ENCODE data around the gene TMEM253. TPM values are rescaled to one million over a fixed set of nuclear protein-coding genes. Genes with fewer than 3 reads are reported as not detected.
A peak's percentile ranks its signal among the peaks of the same experiment; 100 is the strongest.

The TMEM253 gene
- total and polyA plus RNA-seq, 2 donors (not counting 1 experiment from before 2014, with no cell fraction given): 0.11 TPM; not detected in 1

DNA sequence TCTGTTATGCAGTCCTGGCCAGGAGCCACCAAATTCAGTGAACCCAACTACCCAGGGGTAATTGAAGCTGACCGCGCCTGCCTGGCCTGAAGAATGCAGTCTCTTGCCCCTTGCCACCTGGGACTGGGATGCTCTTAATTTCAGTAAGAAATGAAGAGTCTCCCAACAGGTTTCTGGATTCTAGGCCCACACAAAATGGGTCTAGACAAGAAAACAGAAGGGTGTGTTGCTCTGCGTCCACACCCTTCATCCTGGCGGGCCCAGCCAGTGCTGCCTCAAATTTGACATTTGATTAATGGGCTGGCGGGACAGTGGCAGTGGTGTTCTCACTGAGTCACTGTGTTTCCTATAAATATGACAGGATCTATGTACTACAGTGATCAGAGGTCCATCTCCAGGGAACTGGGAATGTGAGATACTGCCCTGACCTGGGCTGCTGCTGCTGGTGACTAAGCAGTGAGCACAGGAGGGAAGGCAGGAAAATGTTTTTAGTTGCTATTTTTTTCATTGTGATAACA, 6.5 kb downstream of the TMEM253 start:
- Histone ChIP-seq H2AFZ (ENCODE audit: low read length) (no peak overlapping the region), H3K36me3 (ENCODE audit: control insufficient read depth, insufficient read depth, low read length) (no peaks in the 10 kb centered on the region), H3K79me2 (ENCODE audit: control insufficient read depth, insufficient read depth, low read length) (no peaks in the 10 kb centered on the region), H4K20me1 (ENCODE audit: control insufficient read depth, extremely low read depth, insufficient read depth, low read length) (no peaks in the 10 kb centered on the region), H3K4me2 (ENCODE audit: extremely low read depth, insufficient read depth, low read length) (no peak overlapping the region), H3K27ac (ENCODE audit: insufficient read depth, low read length) (no peak overlapping the region), H3K27me3 (ENCODE audit: control insufficient read depth, insufficient read depth, low read length) (peaks cover 7% of the 10 kb centered on the region), H3K4me3 (replicated peaks in 1 of 4; ENCODE audit: control extremely low read depth in 1 of 4, insufficient read depth in 1 of 4, low read depth in 3 of 4, low read length in 4 of 4) (no peak overlapping the region), H3K9ac (ENCODE audit: insufficient read depth, low read length) (no peak overlapping the region), H3K4me1 (ENCODE audit: control insufficient read depth, extremely low read depth, insufficient read depth, low read length) (peaks cover 14% of the 10 kb centered on the region), H3K9me3 (ENCODE audit: control insufficient read depth, insufficient read depth, low read depth, low read length) (no peaks in the 10 kb centered on the region)
- no peak for TF ChIP-seq EZH2 (IDR thresholded peaks at IDR 0.05; ENCODE audit: low read length, missing control alignments)
- TF ChIP-seq, protein P1, sequence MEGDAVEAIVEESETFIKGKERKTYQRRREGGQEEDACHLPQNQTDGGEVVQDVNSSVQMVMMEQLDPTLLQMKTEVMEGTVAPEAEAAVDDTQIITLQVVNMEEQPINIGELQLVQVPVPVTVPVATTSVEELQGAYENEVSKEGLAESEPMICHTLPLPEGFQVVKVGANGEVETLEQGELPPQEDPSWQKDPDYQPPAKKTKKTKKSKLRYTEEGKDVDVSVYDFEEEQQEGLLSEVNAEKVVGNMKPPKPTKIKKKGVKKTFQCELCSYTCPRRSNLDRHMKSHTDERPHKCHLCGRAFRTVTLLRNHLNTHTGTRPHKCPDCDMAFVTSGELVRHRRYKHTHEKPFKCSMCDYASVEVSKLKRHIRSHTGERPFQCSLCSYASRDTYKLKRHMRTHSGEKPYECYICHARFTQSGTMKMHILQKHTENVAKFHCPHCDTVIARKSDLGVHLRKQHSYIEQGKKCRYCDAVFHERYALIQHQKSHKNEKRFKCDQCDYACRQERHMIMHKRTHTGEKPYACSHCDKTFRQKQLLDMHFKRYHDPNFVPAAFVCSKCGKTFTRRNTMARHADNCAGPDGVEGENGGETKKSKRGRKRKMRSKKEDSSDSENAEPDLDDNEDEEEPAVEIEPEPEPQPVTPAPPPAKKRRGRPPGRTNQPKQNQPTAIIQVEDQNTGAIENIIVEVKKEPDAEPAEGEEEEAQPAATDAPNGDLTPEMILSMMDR (conservative IDR thresholded peaks at IDR 0.05 in 1 of 2, IDR thresholded peaks at IDR 0.05 in 1 of 2; ENCODE audit: low read depth in 1 of 2, low read length in 2 of 2): no peak
- peak; percentile 34 to 46 for DNase-seq (ENCODE audit: low read depth in 2 of 2)

DNA sequence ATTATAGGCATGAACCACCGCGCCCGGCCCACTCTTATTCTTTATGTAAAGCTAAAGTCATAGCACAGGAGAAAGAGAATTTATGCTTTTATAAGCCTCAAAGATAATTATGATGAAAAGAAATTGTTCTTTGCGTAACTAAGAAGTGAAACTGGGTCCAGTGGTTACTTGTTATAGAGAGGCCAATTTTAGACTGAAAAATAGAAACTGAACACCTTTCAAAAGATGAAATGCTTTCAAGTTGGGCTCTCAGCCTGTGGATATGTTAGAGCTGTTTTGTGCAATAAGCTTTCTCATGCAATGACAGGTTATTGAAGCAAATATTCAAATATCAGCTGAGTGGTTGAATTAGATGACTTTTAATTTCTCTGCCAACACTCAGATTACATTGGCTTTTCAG, 7.9 kb downstream of the TMEM253 start:
- H4K20me1 ChIP-seq (ENCODE audit: control insufficient read depth, extremely low read depth, insufficient read depth, low read length): no peaks in the 10 kb centered on the region
- no peaks in the 10 kb centered on the region for H3K9me3 ChIP-seq (ENCODE audit: control insufficient read depth, insufficient read depth, low read depth, low read length)
- H3K27me3 ChIP-seq (ENCODE audit: control insufficient read depth, insufficient read depth, low read length): peaks cover 7% of the 10 kb centered on the region
- H3K27ac ChIP-seq (ENCODE audit: insufficient read depth, low read length): no peak overlapping the region
- peaks cover 12% of the 10 kb centered on the region for H3K4me1 ChIP-seq (ENCODE audit: control insufficient read depth, extremely low read depth, insufficient read depth, low read length)
- DNase-seq (ENCODE audit: low read depth in 2 of 2): no peak
- no peak overlapping the region for H2AFZ ChIP-seq (ENCODE audit: low read length)
- H3K9ac ChIP-seq (ENCODE audit: insufficient read depth, low read length): no peak overlapping the region
- TF ChIP-seq, protein P1 (conservative IDR thresholded peaks at IDR 0.05 in 1 of 2, IDR thresholded peaks at IDR 0.05 in 1 of 2; ENCODE audit: low read depth in 1 of 2, low read length in 2 of 2): no peak
- TF ChIP-seq EZH2 (IDR thresholded peaks at IDR 0.05; ENCODE audit: low read length, missing control alignments): no peak
- no peak overlapping the region for H3K4me2 ChIP-seq (ENCODE audit: extremely low read depth, insufficient read depth, low read length)
- no peaks in the 10 kb centered on the region for H3K36me3 ChIP-seq (ENCODE audit: control insufficient read depth, insufficient read depth, low read length)
- H3K4me3 ChIP-seq (replicated peaks in 1 of 4; ENCODE audit: control extremely low read depth in 1 of 4, insufficient read depth in 1 of 4, low read depth in 3 of 4, low read length in 4 of 4): no peak overlapping the region
- no peaks in the 10 kb centered on the region for H3K79me2 ChIP-seq (ENCODE audit: control insufficient read depth, insufficient read depth, low read length)

DNA sequence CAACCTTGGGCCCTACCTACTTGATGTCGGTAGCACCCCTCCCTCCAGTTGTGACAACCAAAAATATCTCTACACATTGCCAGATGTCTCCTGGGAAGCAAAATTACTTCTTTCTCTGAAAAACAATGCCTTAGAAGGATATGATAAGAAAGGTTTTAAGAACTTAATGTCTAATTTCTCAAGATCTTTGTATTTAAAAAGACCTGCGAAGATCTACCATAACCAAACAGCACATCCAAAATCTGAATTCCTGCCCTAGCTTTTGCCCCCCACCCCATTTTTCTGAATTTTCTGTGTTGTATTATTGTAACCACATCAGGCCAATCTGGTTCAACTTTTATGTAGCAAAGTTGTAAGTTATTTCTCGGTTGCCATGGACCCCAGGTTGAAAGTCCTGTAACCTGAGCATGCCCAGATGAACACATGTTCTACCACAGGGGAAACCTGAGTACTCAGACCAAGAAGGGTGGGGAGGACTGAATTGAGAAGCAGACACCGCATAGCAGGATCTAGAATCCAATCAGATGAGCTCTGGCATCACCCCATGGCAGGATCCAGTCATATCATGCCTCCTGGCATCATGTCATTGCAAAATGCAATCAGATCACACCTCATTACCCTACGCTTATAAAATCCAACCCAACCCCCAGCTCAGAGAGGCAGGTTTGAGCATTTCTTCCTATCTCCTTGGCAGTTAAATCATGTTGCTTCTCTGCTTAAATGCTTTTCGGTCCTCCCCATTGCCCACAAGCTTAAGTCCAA, 8.7 kb downstream of the TMEM253 start:
- Histone ChIP-seq H3K4me3 (replicated peaks in 1 of 4; ENCODE audit: control extremely low read depth in 1 of 4, insufficient read depth in 1 of 4, low read depth in 3 of 4, low read length in 4 of 4) (no peak overlapping the region), H4K20me1 (ENCODE audit: control insufficient read depth, extremely low read depth, insufficient read depth, low read length) (no peaks in the 10 kb centered on the region), H3K27me3 (ENCODE audit: control insufficient read depth, insufficient read depth, low read length) (peaks cover 7% of the 10 kb centered on the region), H3K9me3 (ENCODE audit: control insufficient read depth, insufficient read depth, low read depth, low read length) (no peaks in the 10 kb centered on the region), H3K79me2 (ENCODE audit: control insufficient read depth, insufficient read depth, low read length) (no peaks in the 10 kb centered on the region), H3K9ac (ENCODE audit: insufficient read depth, low read length) (no peak overlapping the region), H2AFZ (ENCODE audit: low read length) (no peak overlapping the region), H3K4me2 (ENCODE audit: extremely low read depth, insufficient read depth, low read length) (no peak overlapping the region), H3K4me1 (ENCODE audit: control insufficient read depth, extremely low read depth, insufficient read depth, low read length) (peaks cover 9% of the 10 kb centered on the region), H3K27ac (ENCODE audit: insufficient read depth, low read length) (no peak overlapping the region), H3K36me3 (ENCODE audit: control insufficient read depth, insufficient read depth, low read length) (no peaks in the 10 kb centered on the region)
- TF ChIP-seq EZH2 (IDR thresholded peaks at IDR 0.05; ENCODE audit: low read length, missing control alignments): no peak
- TF ChIP-seq, protein P1 (conservative IDR thresholded peaks at IDR 0.05 in 1 of 2, IDR thresholded peaks at IDR 0.05 in 1 of 2; ENCODE audit: low read depth in 1 of 2, low read length in 2 of 2): no peak
- no peak for DNase-seq (ENCODE audit: low read depth in 2 of 2)
